H9 (cell line): Measurements from ENCODE around the gene HDAC3. TPM values are rescaled to one million over a fixed set of nuclear protein-coding genes. Genes with fewer than 3 reads are reported as not detected.
"Not testable (repeated sequence)": the region's sequence is repeated elsewhere in the genome, so short reads cannot be mapped to it uniquely, and the experiment has no call there.

ENCODE experiments used
- DNase-seq: peaks from one replicate; pipeline ENCODE4 v3.0.0-alpha.2; 2017
- H2AFZ ChIP-seq: one replicate; pipeline ENCODE4 v1.6.1; 2013; ENCODE audit warnings: mild to moderate bottlenecking, low read length, control low read depth, moderate library complexity
- H2AK5ac ChIP-seq: 2 replicates; pipeline ENCODE4 v1.6.1; 2013; ENCODE audit warnings: low read length, control low read depth, mixed read lengths; ENCODE audit not compliant: insufficient read length
- H2BK120ac ChIP-seq: one replicate; pipeline ENCODE4 v1.6.1; 2013; ENCODE audit warnings: low read depth, mild to moderate bottlenecking, low read length, control low read depth, inconsistent platforms; ENCODE audit not compliant: poor library complexity, severe bottlenecking
- H2BK12ac ChIP-seq: 2 replicates; pipeline ENCODE4 v1.6.1; 2013; ENCODE audit warnings: low read length, control low read depth, mixed read lengths, low read depth; ENCODE audit not compliant: insufficient read length
- H2BK15ac ChIP-seq: 2 replicates; pipeline ENCODE4 v1.6.1; 2013; ENCODE audit warnings: low read depth, low read length, control low read depth
- H2BK20ac ChIP-seq: one replicate; pipeline ENCODE4 v1.6.1; 2013; ENCODE audit warnings: low read depth, mild to moderate bottlenecking, low read length, control low read depth, inconsistent platforms; ENCODE audit not compliant: poor library complexity, severe bottlenecking
- H2BK5ac ChIP-seq: 2 replicates; pipeline ENCODE4 v1.6.1; 2013; ENCODE audit warnings: low read length, control low read depth, mixed read lengths; ENCODE audit not compliant: insufficient read length
- H3K14ac ChIP-seq: 2 replicates; pipeline ENCODE4 v1.6.1; 2013; ENCODE audit warnings: low read length, control low read depth; ENCODE audit not compliant: insufficient read depth
- H3K18ac ChIP-seq: 2 replicates; pipeline ENCODE4 v1.6.1; 2013; ENCODE audit warnings: low read depth, mild to moderate bottlenecking, mixed read lengths, low read length, control low read depth; ENCODE audit not compliant: insufficient read length
- H3K23ac ChIP-seq: 2 replicates; pipeline ENCODE4 v1.6.1; 2013; ENCODE audit warnings: low read length, control low read depth, mixed read lengths, low read depth; ENCODE audit not compliant: insufficient read length
- H3K23me2 ChIP-seq: 2 replicates; pipeline ENCODE4 v1.6.1; 2013; ENCODE audit warnings: low read depth, mild to moderate bottlenecking, mixed read lengths, low read length, control low read depth; ENCODE audit not compliant: insufficient read length, poor library complexity, severe bottlenecking
- H3K27ac ChIP-seq: 2 replicates; pipeline ENCODE4 v1.5.1; 2013; ENCODE audit warnings: low read length, control low read depth, mixed read lengths, low read depth; ENCODE audit not compliant: insufficient read length
- H3K27me3 ChIP-seq: 2 replicates; pipeline ENCODE4 v1.6.1; 2013; ENCODE audit warnings: low read length, control low read depth, inconsistent platforms; ENCODE audit not compliant: insufficient read depth
- H3K4ac ChIP-seq: 2 replicates; pipeline ENCODE4 v1.6.1; 2013; ENCODE audit warnings: low read depth, mild to moderate bottlenecking, control low read depth, inconsistent platforms, low read length, moderate library complexity
- H3K4me1 ChIP-seq: 2 replicates; pipeline ENCODE4 v1.6.1; 2013; ENCODE audit warnings: low read length, control low read depth, inconsistent platforms; ENCODE audit not compliant: insufficient read depth
- H3K4me2 ChIP-seq: 2 replicates; pipeline ENCODE4 v1.6.1; 2013; ENCODE audit warnings: low read length, control low read depth, mixed read lengths; ENCODE audit not compliant: insufficient read length, insufficient read depth
- H3K56ac ChIP-seq: 2 replicates; pipeline ENCODE4 v1.6.1; 2013; ENCODE audit warnings: low read depth, mild to moderate bottlenecking, mixed read lengths, low read length, control low read depth; ENCODE audit not compliant: insufficient read length
- H3K79me1 ChIP-seq: 2 replicates; pipeline ENCODE4 v1.6.1; 2013; ENCODE audit warnings: low read depth, mild to moderate bottlenecking, moderate library complexity, low read length, control low read depth, inconsistent platforms; ENCODE audit not compliant: insufficient read depth, poor library complexity, severe bottlenecking
- H3K79me2 ChIP-seq: 2 replicates; pipeline ENCODE4 v1.6.1; 2013; ENCODE audit warnings: low read length, control low read depth, inconsistent platforms; ENCODE audit not compliant: insufficient read depth
- H3K9ac ChIP-seq: 2 replicates; pipeline ENCODE4 v1.6.1; 2013; ENCODE audit warnings: low read length, control low read depth, mixed read lengths; ENCODE audit not compliant: insufficient read length; ENCODE audit errors: extremely low read depth
- H3K9me3 ChIP-seq: one replicate; pipeline ENCODE4 v1.6.1; 2013; ENCODE audit warnings: low read depth, low read length, inconsistent platforms; ENCODE audit not compliant: control insufficient read depth
- H3T11ph ChIP-seq: one replicate; pipeline ENCODE4 v1.6.1; 2013; ENCODE audit warnings: mild to moderate bottlenecking, low read length, control low read depth, inconsistent platforms
- H4K20me1 ChIP-seq: one replicate; pipeline ENCODE4 v1.6.1; 2013; ENCODE audit not compliant: control insufficient read depth, insufficient read length, insufficient read depth
- H4K5ac ChIP-seq: 2 replicates; pipeline ENCODE4 v1.6.1; 2013; ENCODE audit warnings: low read depth, mild to moderate bottlenecking, mixed read lengths, low read length, control low read depth; ENCODE audit not compliant: insufficient read length
- H4K8ac ChIP-seq: replicated peaks from 2 replicates; pipeline ENCODE4 v1.6.1; 2013; ENCODE audit warnings: low read length, control low read depth, mixed read lengths, low read depth; ENCODE audit not compliant: insufficient read length
- H4K91ac ChIP-seq: 2 replicates; pipeline ENCODE4 v1.6.1; 2013; ENCODE audit warnings: low read depth, mild to moderate bottlenecking, moderate library complexity, mixed read lengths, low read length, control low read depth; ENCODE audit not compliant: insufficient read length
- H3K27ac Mint-ChIP-seq, 3 experiments: 2 replicates in 2 of 3; 3 replicates in 1 of 3; pipeline ENCODE4 v1.8.0; 2020 to 2021; ENCODE audit warnings: mixed read lengths in 3 of 3, mild to moderate bottlenecking in 1 of 3, moderate library complexity in 1 of 3
- H3K27me3 Mint-ChIP-seq: 2 replicates; pipeline ENCODE4 v1.8.0; 2021; ENCODE audit warnings: low read depth, mild to moderate bottlenecking, moderate library complexity, mixed read lengths
- H3K36me3 Mint-ChIP-seq, 3 experiments: 2 replicates in 2 of 3; 3 replicates in 1 of 3; pipeline ENCODE4 v1.8.0; 2020 to 2021; ENCODE audit warnings: low read depth in 3 of 3, mixed read lengths in 3 of 3; ENCODE audit not compliant: insufficient read depth in 1 of 3
- H3K4me1 Mint-ChIP-seq, 2 experiments: 2 replicates each; pipeline ENCODE4 v1.8.0; 2020; ENCODE audit warnings: mixed read lengths in 2 of 2
- H3K4me3 Mint-ChIP-seq, 2 experiments: 2 replicates in 1 of 2; 3 replicates in 1 of 2; pipeline ENCODE4 v1.8.0; 2020 to 2021; ENCODE audit warnings: mild to moderate bottlenecking in 2 of 2, mixed read lengths in 2 of 2, moderate library complexity in 1 of 2
- H3K9me3 Mint-ChIP-seq, 2 experiments: 2 replicates in 1 of 2; 3 replicates in 1 of 2; pipeline ENCODE4 v1.8.0; 2020; ENCODE audit warnings: mild to moderate bottlenecking in 2 of 2, mixed read lengths in 2 of 2, moderate library complexity in 1 of 2
- CTCF ChIP-seq: fragments of 200-600 bp; sonication (generic); conservative IDR thresholded peaks from 3 replicates; pipeline ENCODE4 v1.8.0; 2021; ENCODE audit warnings: antibody characterized with exemption, mild to moderate bottlenecking
- WGBS: extraction: QIAGEN DNeasy Blood & Tissue Kit; methylation state at CpG from one replicate; pipeline ENCODE4 v1.1.7; 2013; ENCODE audit warnings: missing lambda C conversion rate, low lambda C conversion rate, mixed read lengths; ENCODE audit not compliant: insufficient read length; ENCODE audit errors: extremely low coverage; 5-methylcytosine and 5-hydroxymethylcytosine counted together
- total RNA-seq: library from RNA; stranded (reverse); gene quantifications from 2 replicates; pipeline ENCODE4 v1.2.1, GENCODE V29; 2021

Gene HDAC3
- total RNA-seq, 1 experiment from 2014 or later: 98.3 TPM

GRCh38 chr5:141611289-141611688, 25.4 kb downstream of the HDAC3 start:
- Mint-ChIP-seq H3K27ac (peak overlapping the region in 2 of 3 experiments; percentile 1 to 46; a peak in 4 of 7 replicates), H3K27me3 (no peaks in the 10 kb centered on the region), H3K4me3 (no peak overlapping the region), H3K36me3 (peaks cover 0 to 18% (median 14%) of the 10 kb centered on the region in 3 experiments; a peak in 3 of 7 replicates), H3K9me3 (no peaks in the 10 kb centered on the region), H3K4me1 (peaks cover 27 to 33% of the 10 kb centered on the region in 2 experiments)
- no CpG with 5 or more reads among the region's 3 CpGs for WGBS
- H3K23me2 ChIP-seq: no peaks in the 10 kb centered on the region
- no peak overlapping the region for H3K4ac ChIP-seq
- no peak overlapping the region for H3T11ph ChIP-seq
- DNase-seq: no peak
- no peaks in the 10 kb centered on the region for H3K79me1 ChIP-seq
- H2AFZ ChIP-seq: no peak overlapping the region
- H3K9me3 ChIP-seq: no peaks in the 10 kb centered on the region
- no peaks in the 10 kb centered on the region for H3K27me3 ChIP-seq
- H4K20me1 ChIP-seq: no peaks in the 10 kb centered on the region
- no peak overlapping the region for H4K5ac ChIP-seq
- no peak overlapping the region for H2BK20ac ChIP-seq
- H3K4me2 ChIP-seq: no peak overlapping the region
- TF ChIP-seq CTCF: no peak
- no peak overlapping the region for H2AK5ac ChIP-seq
- H3K9ac ChIP-seq: no peak overlapping the region
- H3K18ac ChIP-seq: no peak overlapping the region
- H3K79me2 ChIP-seq: peaks cover 17% of the 10 kb centered on the region; the same call in 1 of the 2 replicates
- no peak overlapping the region for H3K56ac ChIP-seq
- H3K27ac ChIP-seq: no peak overlapping the region
- H2BK120ac ChIP-seq: no peak overlapping the region
- H3K14ac ChIP-seq: no peak overlapping the region
- H2BK5ac ChIP-seq: no peak overlapping the region
- no peak overlapping the region for H3K23ac ChIP-seq
- peaks cover 3% of the 10 kb centered on the region for H3K4me1 ChIP-seq
- no peak overlapping the region for H2BK15ac ChIP-seq
- no peak overlapping the region for H4K8ac ChIP-seq
- H4K91ac ChIP-seq: no peak overlapping the region
- H2BK12ac ChIP-seq: no peak overlapping the region

- H3K79me2 ChIP-seq: peaks cover 15% of the 10 kb centered on the region; the same call in 1 of the 2 replicates
- H4K5ac ChIP-seq, H3T11ph ChIP-seq, H3K9ac ChIP-seq, H2BK15ac ChIP-seq, H4K91ac ChIP-seq, H3K23me2 ChIP-seq, H3K9me3 ChIP-seq, H3K9me3 Mint-ChIP-seq, H3K14ac ChIP-seq, H3K27ac ChIP-seq, H2BK5ac ChIP-seq, H2BK20ac ChIP-seq, H3K79me1 ChIP-seq, H3K27me3 ChIP-seq, H3K4me3 Mint-ChIP-seq, H4K20me1 ChIP-seq, H3K27me3 Mint-ChIP-seq, H2BK12ac ChIP-seq, DNase-seq, H3K27ac Mint-ChIP-seq, H3K23ac ChIP-seq, H2AK5ac ChIP-seq, H2AFZ ChIP-seq, H3K18ac ChIP-seq, H2BK120ac ChIP-seq, H3K56ac ChIP-seq, H3K4me1 ChIP-seq, H3K4ac ChIP-seq, H4K8ac ChIP-seq, H3K4me2 ChIP-seq: not testable (repeated sequence)
- peaks cover 0 to 12% (median 10%) of the 10 kb centered on the region in 3 experiments; a peak in 3 of 7 replicates for H3K36me3 Mint-ChIP-seq
- peaks cover 21 to 32% of the 10 kb centered on the region in 2 experiments for H3K4me1 Mint-ChIP-seq
- no CpG with 5 or more reads among the region's 7 CpGs for WGBS
Observed at GRCh38 chr5:141609921-141610320, 26.7 kb downstream of the HDAC3 start.
